ENCODE data around the gene PRKCE. TPM values are rescaled to one million over a fixed set of nuclear protein-coding genes. Genes with fewer than 3 reads are reported as not detected.
A peak's percentile ranks its signal among the peaks of the same experiment; 100 is the strongest.

Gene PRKCE
- total RNA-seq, 2 experiments from 2014 or later: 15.4 to 16.2 TPM

DNA sequence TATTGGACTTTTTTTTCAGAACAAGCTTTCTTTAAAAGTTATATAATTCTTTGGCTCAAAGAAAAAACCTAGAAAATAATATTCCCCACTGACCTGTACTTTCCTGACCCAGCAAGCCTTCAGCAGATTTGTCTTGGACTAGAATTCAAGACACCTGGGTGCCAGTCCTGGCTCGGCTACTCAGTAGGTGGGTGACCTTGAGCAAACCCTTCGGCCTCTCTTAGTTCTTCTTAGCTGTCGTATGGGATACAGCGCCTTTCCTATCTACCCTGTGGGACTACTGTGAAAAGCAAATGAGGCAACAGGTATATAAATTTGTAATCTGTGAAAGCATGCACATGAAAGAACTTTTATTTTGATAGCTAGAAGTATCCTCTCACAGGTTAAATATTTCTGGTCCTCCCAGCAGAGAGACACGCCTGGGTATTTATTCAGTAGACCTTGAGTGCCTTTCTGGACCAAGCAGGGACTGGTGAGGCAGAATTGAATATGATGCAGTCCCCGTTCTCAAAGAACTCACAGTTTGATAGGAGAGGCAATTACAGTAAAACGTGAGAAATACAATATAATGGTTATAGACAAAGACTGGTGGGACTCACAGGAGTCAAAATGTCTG is 576.3 kb downstream of the PRKCE start:
- peaks cover 36% of the 10 kb centered on the region for H3K27me3 Mint-ChIP-seq (ENCODE audit: low read depth)
- POLR2A ChIA-PET: no interaction called here
- peaks cover 7% of the 10 kb centered on the region for H3K36me3 Mint-ChIP-seq (ENCODE audit: low read depth)

DNA sequence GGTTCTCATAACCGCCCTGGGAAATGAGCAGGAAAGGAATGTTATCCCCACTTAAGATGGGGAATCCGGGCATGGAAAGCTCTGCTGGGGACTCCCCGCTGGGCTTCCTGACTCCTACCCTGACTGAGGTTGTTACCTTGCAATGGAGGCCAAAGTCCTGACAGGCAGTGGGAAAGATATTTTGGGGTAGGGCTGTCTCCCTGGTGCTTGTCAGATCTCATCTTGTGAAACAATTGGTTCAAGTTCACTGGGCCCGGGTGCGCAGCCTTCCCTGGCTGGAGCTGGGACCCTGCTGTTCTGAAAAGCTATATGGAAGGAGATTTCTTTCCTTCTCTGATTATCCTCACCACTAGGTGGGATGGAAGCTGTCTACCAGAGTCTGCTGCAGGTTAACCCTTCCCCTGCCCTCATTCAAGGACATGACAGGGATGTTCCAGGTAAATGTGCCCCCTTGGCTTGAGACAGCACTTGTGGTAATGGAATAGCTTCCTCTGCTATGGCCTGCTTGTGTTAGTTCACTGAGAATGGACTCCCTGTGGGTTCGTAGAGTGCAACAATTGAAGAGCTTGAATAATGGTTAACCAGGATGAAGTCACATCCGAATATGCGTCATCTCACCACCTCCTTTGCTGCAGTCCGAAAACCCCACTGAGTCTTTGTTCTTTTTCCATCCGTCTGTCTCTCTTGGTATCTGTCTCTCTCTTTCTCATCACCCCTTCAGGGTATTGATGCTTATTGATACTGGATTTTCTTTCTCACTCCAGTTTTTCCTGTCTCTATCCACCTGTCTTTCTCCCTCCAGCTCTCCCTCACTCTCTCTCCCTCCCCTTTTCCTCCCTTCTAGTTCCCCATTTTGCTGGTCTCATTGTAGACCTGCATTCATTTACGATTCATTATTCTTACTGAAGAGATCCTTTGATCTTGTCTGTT is 577.9 kb downstream of the PRKCE start:
- POLR2A ChIA-PET: interaction anchor here (1.0 to 1.3 kb wide), 2 partner anchors 10 to 68 kb away, joined by 3 to 4 read pairs; partner anchors contain the start of gene EPAS1
- Mint-ChIP-seq H3K27me3 (ENCODE audit: low read depth) (peaks cover 30% of the 10 kb centered on the region), H3K36me3 (ENCODE audit: low read depth) (no peaks in the 10 kb centered on the region), H3K4me1 (ENCODE audit: low read depth) (peaks cover 36% of the 10 kb centered on the region), H3K27ac (peak overlapping the region; percentile 85), H3K9me3 (ENCODE audit: insufficient read depth) (no peaks in the 10 kb centered on the region), H3K4me3 (peak overlapping the region; percentile 34)
- DNase-seq: peak; percentile 33
- CTCF ChIA-PET: interaction anchor here (1.0 to 2.9 kb wide), 4 partner anchors 11 to 579 kb away, joined by 3 to 11 read pairs (median 4); no protein-coding TSS in a partner anchor
- peak; percentile 58 for ATAC-seq

More for the DNA sequence above, 576.3 kb downstream of the PRKCE start:
- CTCF ChIA-PET: interaction anchor here (2.9 kb wide), 1 partner anchor 138 kb away, joined by 11 read pairs; no protein-coding TSS in a partner anchor
- DNase-seq: no peak
- no peak overlapping the region for H3K4me3 Mint-ChIP-seq
- H3K4me1 Mint-ChIP-seq (ENCODE audit: low read depth): peaks cover 50% of the 10 kb centered on the region
- no peak overlapping the region for H3K27ac Mint-ChIP-seq
- no peaks in the 10 kb centered on the region for H3K9me3 Mint-ChIP-seq (ENCODE audit: insufficient read depth)
- ATAC-seq: no peak

DNA sequence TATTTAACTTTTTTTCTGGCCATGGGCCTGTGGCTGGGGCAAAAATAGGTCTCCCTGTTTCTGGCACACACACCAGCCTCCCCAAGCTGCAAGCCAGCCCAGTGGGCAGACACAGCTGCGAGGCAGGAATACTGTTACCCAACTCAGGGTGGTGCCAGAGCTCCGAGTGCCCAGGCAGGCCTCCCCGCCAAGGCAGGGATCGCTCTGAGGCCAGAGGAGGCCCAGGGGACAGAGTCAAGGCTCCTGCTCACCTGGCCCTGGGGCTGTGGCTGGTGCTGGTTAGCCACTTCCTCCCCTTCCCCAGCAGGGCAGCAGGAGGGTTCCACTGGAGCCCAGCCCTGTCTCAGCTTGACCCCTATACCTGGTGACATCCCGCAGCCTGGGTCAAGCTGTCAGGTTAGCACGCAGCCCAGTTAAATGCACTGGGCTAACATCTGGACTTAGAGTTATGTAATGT is 578.7 kb downstream of the PRKCE start:
- peak; percentile 36 for DNase-seq
- peak; percentile 70 for ATAC-seq
- peaks cover 25% of the 10 kb centered on the region for H3K27me3 Mint-ChIP-seq (ENCODE audit: low read depth)
- peak overlapping the region; percentile 34 for H3K4me3 Mint-ChIP-seq
- CTCF ChIA-PET: interaction anchor here (0.6 to 2.9 kb wide), 4 partner anchors 47 to 580 kb away, joined by 3 to 11 read pairs (median 5); no protein-coding TSS in a partner anchor
- H3K27ac Mint-ChIP-seq: peak overlapping the region; percentile 85
- POLR2A ChIA-PET: interaction anchor here (1.0 to 1.3 kb wide), 2 partner anchors 10 to 67 kb away, joined by 3 to 4 read pairs; partner anchors contain the start of gene EPAS1
- H3K4me1 Mint-ChIP-seq (ENCODE audit: low read depth): peaks cover 28% of the 10 kb centered on the region
- H3K9me3 Mint-ChIP-seq (ENCODE audit: insufficient read depth): no peaks in the 10 kb centered on the region
- H3K36me3 Mint-ChIP-seq (ENCODE audit: low read depth): no peaks in the 10 kb centered on the region

DNA sequence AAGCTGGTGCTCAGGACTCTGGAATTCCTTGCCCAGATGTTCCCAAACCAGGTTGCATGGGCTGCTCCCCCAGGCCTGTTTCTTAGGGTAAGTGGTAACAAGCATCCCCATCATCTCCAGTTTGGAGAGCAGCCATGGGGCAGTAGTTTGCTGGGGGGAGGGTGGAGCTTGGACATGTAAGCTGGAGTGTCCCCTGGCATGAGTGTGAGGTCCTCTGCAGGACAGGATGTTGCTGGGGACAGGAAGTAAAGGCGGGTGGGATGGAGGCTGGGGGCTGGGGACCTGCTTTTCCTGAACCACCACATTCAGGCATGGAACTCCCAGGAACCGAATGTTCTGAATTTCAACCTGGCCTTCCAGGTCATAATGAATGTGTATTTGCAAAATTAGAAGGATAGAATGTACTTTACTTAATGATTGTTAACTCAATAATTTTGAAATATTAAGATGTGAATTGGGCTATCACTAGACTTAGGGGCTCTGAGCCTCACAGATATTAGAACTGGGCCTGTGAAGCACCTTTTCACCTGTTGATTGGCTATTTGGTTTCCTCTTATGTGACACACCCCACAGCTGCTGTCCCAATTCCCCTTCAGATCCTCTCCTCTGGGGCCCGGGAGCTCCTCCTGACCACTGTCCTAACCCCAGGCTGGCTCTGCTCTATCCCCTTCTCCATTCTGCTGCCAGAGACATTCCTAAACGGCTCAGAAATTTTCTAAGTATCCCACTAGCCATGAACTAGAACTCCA is 579.4 kb downstream of the PRKCE start:
- H3K36me3 Mint-ChIP-seq (ENCODE audit: low read depth): no peaks in the 10 kb centered on the region
- ChIA-PET CTCF (interaction anchor here (0.6 to 2.1 kb wide), 4 partner anchors 9 to 168 kb away, joined by 3 to 7 read pairs (median 3); no protein-coding TSS in a partner anchor), POLR2A (no interaction called here)
- H3K27ac Mint-ChIP-seq: no peak overlapping the region
- DNase-seq (no peak), ATAC-seq (no peak)
- no peaks in the 10 kb centered on the region for H3K9me3 Mint-ChIP-seq (ENCODE audit: insufficient read depth)
- H3K4me3 Mint-ChIP-seq: no peak overlapping the region
- H3K4me1 Mint-ChIP-seq (ENCODE audit: low read depth): peaks cover 27% of the 10 kb centered on the region
- peaks cover 22% of the 10 kb centered on the region for H3K27me3 Mint-ChIP-seq (ENCODE audit: low read depth)

DNA sequence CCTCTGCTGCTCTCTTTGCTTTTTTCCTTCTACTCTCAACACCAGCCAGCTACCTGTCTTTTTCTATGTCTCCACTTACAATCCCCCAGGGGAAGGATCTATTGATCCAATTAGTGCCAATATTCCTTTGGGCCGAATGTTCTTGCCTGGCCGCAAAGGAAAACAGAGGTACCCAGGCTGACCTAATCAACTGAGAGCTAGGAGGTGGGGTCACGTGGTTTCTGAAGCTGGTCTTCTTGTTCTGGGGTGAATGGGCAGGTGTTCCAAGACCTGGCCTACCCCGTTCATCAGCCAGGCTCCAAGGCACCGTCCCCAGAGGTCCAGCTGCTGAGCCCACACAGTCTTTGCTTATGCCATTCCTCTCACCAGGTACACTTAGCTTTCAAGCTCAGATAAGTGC is 580.2 kb downstream of the PRKCE start:
- ATAC-seq (no peak), DNase-seq (no peak)
- no peak overlapping the region for H3K4me3 Mint-ChIP-seq
- ChIA-PET POLR2A (no interaction called here), CTCF (interaction anchor here (0.8 to 2.1 kb wide), 3 partner anchors 8 to 169 kb away, joined by 3 to 7 read pairs (median 3); no protein-coding TSS in a partner anchor)
- H3K27me3 Mint-ChIP-seq (ENCODE audit: low read depth): peaks cover 15% of the 10 kb centered on the region
- H3K36me3 Mint-ChIP-seq (ENCODE audit: low read depth): no peaks in the 10 kb centered on the region
- H3K27ac Mint-ChIP-seq: no peak overlapping the region
- H3K4me1 Mint-ChIP-seq (ENCODE audit: low read depth): peaks cover 33% of the 10 kb centered on the region
- no peaks in the 10 kb centered on the region for H3K9me3 Mint-ChIP-seq (ENCODE audit: insufficient read depth)

DNA sequence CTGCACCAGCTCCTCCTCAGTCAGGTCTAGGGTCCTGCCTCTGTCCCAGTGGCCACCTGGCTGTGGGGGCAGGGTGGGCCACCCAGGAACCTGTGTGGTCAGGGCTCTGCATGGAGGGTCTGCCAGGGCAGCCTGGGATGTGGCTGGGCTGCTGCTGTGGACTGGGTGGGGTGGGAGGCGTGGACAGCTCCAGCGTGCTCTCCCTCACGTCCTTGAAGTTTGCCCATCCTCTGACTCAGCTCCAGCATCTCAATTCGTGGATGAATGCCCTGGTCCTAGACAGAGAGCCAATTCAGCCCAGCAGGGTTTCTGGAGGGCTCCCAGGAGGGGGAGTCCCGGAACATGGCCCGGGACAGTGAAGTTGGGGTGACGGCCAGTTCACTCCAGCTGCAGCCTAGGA is 581.4 kb downstream of the PRKCE start:
- ATAC-seq (no peak), DNase-seq (no peak)
- ChIA-PET POLR2A (no interaction called here), CTCF (no interaction called here)
- no peak overlapping the region for H3K4me3 Mint-ChIP-seq
- no peaks in the 10 kb centered on the region for H3K9me3 Mint-ChIP-seq (ENCODE audit: insufficient read depth)
- H3K36me3 Mint-ChIP-seq (ENCODE audit: low read depth): no peaks in the 10 kb centered on the region
- peaks cover 10% of the 10 kb centered on the region for H3K27me3 Mint-ChIP-seq (ENCODE audit: low read depth)
- H3K27ac Mint-ChIP-seq: no peak overlapping the region
- H3K4me1 Mint-ChIP-seq (ENCODE audit: low read depth): peaks cover 43% of the 10 kb centered on the region

DNA sequence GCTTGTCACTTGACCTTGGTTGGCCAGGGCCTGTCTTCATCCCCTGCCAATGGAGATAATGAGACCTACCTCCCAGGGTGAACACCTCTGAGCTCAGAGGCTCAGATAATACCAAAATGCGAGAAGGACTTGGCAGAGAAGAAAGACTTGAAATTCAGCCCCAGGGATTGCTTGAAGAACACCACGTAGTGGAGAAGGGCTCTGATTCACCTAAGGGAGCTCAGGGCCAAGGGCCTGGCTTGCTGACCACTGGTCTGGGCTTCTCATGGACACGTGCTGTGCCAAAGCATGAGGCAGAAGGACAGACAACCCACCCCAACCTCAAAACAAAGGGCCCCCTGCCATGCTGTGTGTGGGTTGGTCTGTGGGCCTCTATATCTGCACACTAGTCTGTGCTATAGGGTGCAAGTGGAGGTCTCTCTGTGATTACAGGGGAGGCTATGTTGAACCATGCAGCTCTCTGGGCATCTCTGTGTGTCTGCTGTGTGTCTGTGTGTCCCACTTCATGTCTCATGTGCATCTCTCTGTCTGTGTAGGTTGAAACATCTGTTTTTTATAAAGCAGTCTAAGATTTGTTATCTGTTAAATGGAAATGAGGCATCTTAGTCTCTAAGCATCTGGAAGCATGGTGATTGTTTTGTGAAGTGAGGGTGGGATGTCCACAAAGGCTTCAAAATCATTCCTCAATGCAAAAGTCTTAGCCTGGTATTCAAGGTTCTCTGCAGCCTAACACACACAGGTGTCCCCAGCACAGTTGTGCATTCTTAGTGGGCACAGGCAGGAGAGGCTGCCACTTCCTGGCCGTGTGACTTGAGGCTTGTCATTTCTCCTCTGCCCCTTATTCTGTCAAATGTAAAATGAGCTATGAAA is 584.8 kb downstream of the PRKCE start:
- POLR2A ChIA-PET: no interaction called here

DNA sequence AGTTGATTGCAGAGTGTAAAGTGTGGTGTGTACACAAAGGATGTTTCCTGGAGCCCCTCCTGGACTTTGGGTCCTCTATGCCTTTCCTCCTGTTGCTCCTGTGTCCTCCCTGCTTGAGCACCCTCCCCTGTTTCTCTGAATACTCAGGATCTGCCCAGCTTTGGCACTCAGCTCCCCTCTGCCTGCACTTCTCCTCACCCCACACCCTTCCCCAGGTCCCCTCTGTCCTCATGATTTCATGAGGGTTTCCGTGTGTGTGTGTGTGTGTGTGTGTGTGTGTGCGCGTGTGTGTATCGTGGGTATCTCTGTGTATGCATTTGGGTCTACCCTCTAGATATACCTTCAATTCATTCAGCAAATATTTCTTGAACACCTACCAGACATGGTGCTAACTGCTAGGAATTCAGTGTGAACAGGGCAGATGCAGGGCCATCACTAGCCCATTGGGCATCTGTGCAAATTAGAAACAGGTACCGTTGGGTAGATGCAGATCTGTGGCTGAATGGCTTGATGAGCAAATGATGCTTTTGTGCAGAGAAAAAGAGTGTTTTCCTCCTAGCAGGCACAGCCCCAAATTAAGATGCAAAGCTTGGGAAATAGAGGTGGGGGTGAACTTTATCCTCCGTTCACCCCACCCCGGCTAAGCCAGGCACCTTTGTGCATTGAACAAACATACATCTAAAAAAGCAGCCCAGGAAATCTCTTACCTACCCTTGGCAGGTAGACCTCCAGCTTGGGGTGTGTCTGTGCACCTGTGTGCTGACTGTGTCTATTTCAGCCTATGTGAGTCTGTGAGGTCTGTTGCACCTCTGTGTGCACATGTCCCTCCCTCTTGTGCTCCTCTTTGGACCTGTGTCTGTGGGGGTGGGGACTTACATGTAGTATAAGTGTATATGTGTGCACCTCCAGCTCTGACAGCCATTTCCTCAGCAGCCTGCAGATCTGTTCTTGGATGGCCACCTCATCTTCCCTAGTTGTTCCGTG is 585.7 kb downstream of the PRKCE start:
- H3K9me3 Mint-ChIP-seq (ENCODE audit: insufficient read depth): no peaks in the 10 kb centered on the region
- no peak overlapping the region for H3K4me3 Mint-ChIP-seq
- H3K27me3 Mint-ChIP-seq (ENCODE audit: low read depth): peaks cover 8% of the 10 kb centered on the region
- H3K4me1 Mint-ChIP-seq (ENCODE audit: low read depth): peaks cover 34% of the 10 kb centered on the region
- ATAC-seq (no peak), DNase-seq (no peak)
- ChIA-PET POLR2A (no interaction called here), CTCF (interaction anchor here (0.6 to 0.8 kb wide), 2 partner anchors 28 to 52 kb away, joined by 3 read pairs; no protein-coding TSS in a partner anchor)
- peak overlapping the region; percentile 33 for H3K27ac Mint-ChIP-seq
- H3K36me3 Mint-ChIP-seq (ENCODE audit: low read depth): peaks cover 2% of the 10 kb centered on the region

More for the DNA sequence above, 584.8 kb downstream of the PRKCE start:
- ATAC-seq (peak; percentile 46), DNase-seq (peak; percentile 48)
- CTCF ChIA-PET: interaction anchor here (0.6 to 0.8 kb wide), 2 partner anchors 29 to 51 kb away, joined by 3 read pairs; no protein-coding TSS in a partner anchor
- H3K4me1 Mint-ChIP-seq (ENCODE audit: low read depth): peaks cover 38% of the 10 kb centered on the region
- no peaks in the 10 kb centered on the region for H3K9me3 Mint-ChIP-seq (ENCODE audit: insufficient read depth)
- H3K27ac Mint-ChIP-seq: peak overlapping the region; percentile 33
- no peak overlapping the region for H3K4me3 Mint-ChIP-seq
- H3K27me3 Mint-ChIP-seq (ENCODE audit: low read depth): peaks cover 4% of the 10 kb centered on the region
- H3K36me3 Mint-ChIP-seq (ENCODE audit: low read depth): peaks cover 2% of the 10 kb centered on the region

Data from activated CD8-positive, alpha-beta T cell treated with anti-CD3 and anti-CD28 coated beads, Interleukin-2, amount 10 ng/mL, durations not matched to agents 7 days and 5 days (primary cell).